GM12865 (cell line): ENCODE results near the gene MACROD1.
"Not testable (repeated sequence)": the region's sequence is repeated elsewhere in the genome, so short reads cannot be mapped to it uniquely, and the experiment has no call there.

ENCODE experiments used
- DNase-seq: peaks from one replicate; pipeline ENCODE4 v3.0.0; 2010; ENCODE audit warnings: low read depth
- H3K4me3 ChIP-seq: 2 replicates; pipeline ENCODE4 v1.5.1; 2011; ENCODE audit warnings: mild to moderate bottlenecking, low read depth, low read length, control low read depth
- CTCF ChIP-seq: IDR thresholded peaks from 2 replicates; pipeline ENCODE4 v1.5.1; 2011; ENCODE audit warnings: low read length, control low read depth, low read depth, inconsistent platforms; ENCODE audit not compliant: insufficient read depth; ENCODE audit errors: missing control alignments

Gene MACROD1

GRCh38 chr11:64163951-64164350, 2.0 kb downstream of the MACROD1 start:
- no peak overlapping the region for H3K4me3 ChIP-seq
- DNase-seq, result no peak
- TF ChIP-seq CTCF, result no peak

DNA sequence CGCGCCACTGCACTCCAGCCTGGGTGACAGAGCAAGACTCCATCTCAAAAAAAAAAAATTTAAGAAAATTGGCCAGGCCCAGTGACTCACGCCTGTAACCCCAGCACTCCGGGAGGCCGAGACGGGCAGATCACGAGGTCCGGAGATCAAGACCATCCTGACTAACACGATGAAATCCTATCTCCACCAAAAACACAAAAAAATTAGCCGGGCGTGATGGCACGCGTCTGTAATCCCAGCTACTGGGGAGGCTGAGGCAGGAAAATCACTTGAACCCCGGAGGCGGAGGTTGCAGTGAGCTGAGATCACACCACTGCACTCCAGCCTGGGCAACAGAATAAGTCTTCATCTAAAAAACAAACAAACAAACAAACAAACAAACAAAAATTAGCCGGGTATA, 3.1 kb downstream of the MACROD1 start:
- DNase-seq, H3K4me3 ChIP-seq: not testable (repeated sequence)

DNA sequence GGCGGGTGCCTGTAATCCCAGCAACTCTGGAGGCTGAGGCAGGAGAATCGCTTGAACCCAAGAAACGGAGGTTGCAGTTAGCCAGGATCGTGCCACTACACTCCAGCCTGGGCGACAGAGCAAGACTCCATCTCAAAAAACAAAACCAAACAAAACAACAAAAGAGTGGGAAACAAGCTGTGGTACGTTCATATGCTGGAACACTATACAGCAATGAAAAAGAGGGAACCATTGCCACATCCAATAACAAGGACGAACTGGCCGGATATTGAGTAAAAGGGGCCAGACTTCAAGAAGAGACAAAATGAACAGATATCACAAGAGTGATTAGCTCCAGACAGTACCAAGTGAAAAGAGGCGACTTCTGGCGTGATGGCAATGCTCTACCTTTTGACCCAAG, 4.9 kb downstream of the MACROD1 start:
- no peak for TF ChIP-seq CTCF
- no peak overlapping the region for H3K4me3 ChIP-seq
- no peak for DNase-seq

GRCh38 chr11:64157631-64158394, 8.1 kb downstream of the MACROD1 start:
- no peak overlapping the region for H3K4me3 ChIP-seq
- TF ChIP-seq CTCF, result no peak
- no peak for DNase-seq

GRCh38 chr11:64156235-64157011, 9.5 kb downstream of the MACROD1 start:
- DNase-seq, result no peak
- no peak overlapping the region for H3K4me3 ChIP-seq
- TF ChIP-seq CTCF, result no peak

GRCh38 chr11:64153812-64154211, 12.1 kb downstream of the MACROD1 start:
- DNase-seq, result no peak
- no peak for TF ChIP-seq CTCF
- no peak overlapping the region for H3K4me3 ChIP-seq

- DNase-seq, result peak; percentile 58
- TF ChIP-seq CTCF, result peak; percentile 98
- H3K4me3 ChIP-seq, result no peak overlapping the region
These were observed 12.8 kb downstream of the MACROD1 start for GRCh38 chr11:64152841-64153691.
